IMR-90 (cell line): ENCODE measurements around the gene SMIM36. TPM values are rescaled to one million over a fixed set of nuclear protein-coding genes. Genes with fewer than 3 reads are reported as not detected.
"Not testable (repeated sequence)": the region's sequence is repeated elsewhere in the genome, so short reads cannot be mapped to it uniquely, and the experiment has no call there.

ENCODE experiments used
- ATAC-seq: fragments of 200-7000 bp; cut with Tn5 transposase; 2 replicates; pipeline ENCODE4 v1.9.1; 2020; ENCODE audit warnings: low read depth, mild to moderate bottlenecking, moderate library complexity
- BruUV-seq: library from RNA; stranded (reverse); fragments of 400-500 nt; replicated peaks from 2 replicates; lab custom pipeline; 2021; lab: Mats Ljungman, UMichigan
- CTCF ChIA-PET: fragments of 300-600 bp; formaldehyde crosslinking; extraction: SDS; loops from one replicate; lab custom pipeline; 2021; ENCODE audit warnings: antibody characterized with exemption; lab: Yijun Ruan, JAX
- POLR2A ChIA-PET: fragments of 300-600 bp; sonication (Branson Sonifier 250); formaldehyde crosslinking; loops from one replicate; lab custom pipeline; 2022; ENCODE audit warnings: antibody characterized with exemption; ENCODE audit not compliant: unreplicated experiment; lab: Charles Lee
- DNase-seq: peaks from one replicate; pipeline ENCODE4 v3.0.0; 2013
- H2AFZ ChIP-seq: replicated peaks from 2 replicates; pipeline ENCODE3; 2013; ENCODE audit warnings: low read length, mild to moderate bottlenecking; ENCODE audit not compliant: poor library complexity
- H2AK5ac ChIP-seq: 2 replicates; pipeline ENCODE4 v1.6.1; 2013; ENCODE audit warnings: low read depth, low read length, inconsistent platforms
- H2AK9ac ChIP-seq: replicated peaks from 2 replicates; pipeline ENCODE3; 2013; ENCODE audit warnings: mild to moderate bottlenecking, low read depth, low read length, moderate library complexity; ENCODE audit not compliant: poor library complexity
- H2BK120ac ChIP-seq: 2 replicates; pipeline ENCODE4 v1.6.1; 2013; ENCODE audit warnings: low read depth, low read length, inconsistent platforms
- H2BK15ac ChIP-seq: 3 replicates; pipeline ENCODE4 v1.6.1; 2013; ENCODE audit warnings: low read depth, low read length, inconsistent platforms
- H2BK20ac ChIP-seq: 2 replicates; pipeline ENCODE4 v1.6.1; 2013; ENCODE audit warnings: low read depth, mild to moderate bottlenecking, inconsistent platforms, low read length, moderate library complexity
- H2BK5ac ChIP-seq: 2 replicates; pipeline ENCODE4 v1.6.1; 2013; ENCODE audit warnings: mild to moderate bottlenecking, low read depth, low read length, inconsistent platforms; ENCODE audit not compliant: poor library complexity, severe bottlenecking
- H3K14ac ChIP-seq: replicated peaks from 2 replicates; pipeline ENCODE4 v1.6.1; 2013; ENCODE audit warnings: low read depth, low read length, inconsistent platforms
- H3K18ac ChIP-seq: 2 replicates; pipeline ENCODE4 v1.6.1; 2013; ENCODE audit warnings: low read depth, low read length, control low read depth
- H3K23ac ChIP-seq: 2 replicates; pipeline ENCODE4 v1.6.1; 2013; ENCODE audit warnings: low read depth, low read length, inconsistent platforms
- H3K27ac ChIP-seq: 2 replicates; pipeline ENCODE4 v1.5.1; 2013; ENCODE audit warnings: mild to moderate bottlenecking, control low read depth, low read length; ENCODE audit not compliant: insufficient read depth
- H3K27me3 ChIP-seq: 2 replicates; pipeline ENCODE4 v1.6.1; 2013; ENCODE audit warnings: low read length; ENCODE audit not compliant: control insufficient read depth, insufficient read depth
- H3K36me3 ChIP-seq: 2 replicates; pipeline ENCODE4 v1.6.1; 2013; ENCODE audit warnings: low read length, mixed read lengths; ENCODE audit not compliant: control insufficient read depth, insufficient read depth
- H3K4ac ChIP-seq: 2 replicates; pipeline ENCODE4 v1.6.1; 2013; ENCODE audit warnings: low read depth, low read length, inconsistent platforms
- H3K4me1 ChIP-seq: 2 replicates; pipeline ENCODE4 v1.6.1; 2013; ENCODE audit warnings: low read length, mixed read lengths; ENCODE audit not compliant: control insufficient read depth, insufficient read depth
- H3K4me2 ChIP-seq: 2 replicates; pipeline ENCODE4 v1.6.1; 2013; ENCODE audit warnings: low read depth, mild to moderate bottlenecking, control low read depth, low read length, moderate library complexity
- H3K4me3 ChIP-seq: 2 replicates; pipeline ENCODE4 v1.5.1; 2013; ENCODE audit warnings: low read depth, mild to moderate bottlenecking, control low read depth, low read length, moderate library complexity; ENCODE audit not compliant: insufficient read depth
- H3K56ac ChIP-seq: 2 replicates; pipeline ENCODE4 v1.6.1; 2013; ENCODE audit warnings: low read length, inconsistent platforms; ENCODE audit not compliant: insufficient read depth; ENCODE audit errors: extremely low read depth
- H3K79me1 ChIP-seq, 2 experiments: 2 replicates each; pipeline ENCODE4 v1.6.1; 2013; ENCODE audit warnings: low read length in 2 of 2, inconsistent platforms in 1 of 2, low read depth in 1 of 2
- H3K9ac ChIP-seq: 2 replicates; pipeline ENCODE4 v1.6.1; 2013; ENCODE audit warnings: low read depth, low read length, control low read depth
- H3K9me1 ChIP-seq: 2 replicates; pipeline ENCODE4 v1.6.1; 2013; ENCODE audit warnings: low read length, inconsistent platforms; ENCODE audit not compliant: insufficient read depth
- H3K9me3 ChIP-seq: 2 replicates; pipeline ENCODE4 v1.6.1; 2013; ENCODE audit warnings: low read length; ENCODE audit not compliant: control insufficient read depth, insufficient read depth
- H4K20me1 ChIP-seq: 2 replicates; pipeline ENCODE4 v1.6.1; 2013; ENCODE audit warnings: low read length, inconsistent platforms; ENCODE audit not compliant: insufficient read depth
- H4K5ac ChIP-seq: 2 replicates; pipeline ENCODE4 v1.6.1; 2013; ENCODE audit warnings: mild to moderate bottlenecking, low read depth, low read length, control low read depth
- H4K8ac ChIP-seq, 2 experiments: 2 replicates each; pipeline ENCODE4 v1.6.1; 2013; ENCODE audit warnings: low read depth in 2 of 2, low read length in 2 of 2, control low read depth in 1 of 2, inconsistent platforms in 1 of 2
- H4K91ac ChIP-seq: 2 replicates; pipeline ENCODE4 v1.6.1; 2013; ENCODE audit warnings: low read depth, low read length, inconsistent platforms; ENCODE audit not compliant: insufficient read depth
- WGBS, 2 experiments: methylation state at CpG; one replicate each; pipeline versions ENCODE4 v1.1.5 to v1.1.7; 2013; ENCODE audit warnings: missing lambda C conversion rate in 2 of 2; ENCODE audit not compliant: insufficient read length in 1 of 2; ENCODE audit errors: extremely low coverage in 2 of 2; 5-methylcytosine and 5-hydroxymethylcytosine counted together
- dilution Hi-C: fragments of 300-500 bp; cut with HindIII; formaldehyde crosslinking; loops from one replicate; pipeline ENCODE4 v1.14.3; 2018; ENCODE audit warnings: low sequenced_read_pairs; ENCODE audit not compliant: unreplicated experiment
- in situ Hi-C: fragments of 300-500 bp; cut with MboI; formaldehyde crosslinking; loops from 3 replicates; pipeline ENCODE4 v1.14.3; 2019; ENCODE audit warnings: low sequenced_read_pairs, inconsistent platforms, mixed read lengths
- intact Hi-C: fragments of 100-400 bp; cut with micrococcal nuclease; formaldehyde crosslinking; loops from 2 replicates; pipeline ENCODE4 v1.10.0; 2022
- polyA plus RNA-seq, 3 experiments: library from polyadenylated mRNA; depleted of rRNA; stranded (reverse); fragments of >200 nt; gene quantifications; 2 replicates each; pipeline ENCODE4 v1.2.3, GENCODE V29; 2012; ENCODE audit warnings: low replicate concordance in 1 of 3
- total RNA-seq: library from RNA; depleted of rRNA; stranded (reverse); fragments of >200 nt; gene quantifications from 2 replicates; pipeline ENCODE4 v1.2.3, GENCODE V29; 2012

The SMIM36 gene
- total and polyA plus RNA-seq, 2 of the 4 experiments (the other 2 are of a cell fraction): not detected

- H2BK120ac ChIP-seq, H3K4me1 ChIP-seq, dilution Hi-C loops, H3K4ac ChIP-seq, BruUV-seq, H4K20me1 ChIP-seq, H3K56ac ChIP-seq, H2BK15ac ChIP-seq, H3K27ac ChIP-seq, H2AK9ac ChIP-seq, H3K9me1 ChIP-seq, H2BK20ac ChIP-seq, POLR2A ChIA-PET, H3K23ac ChIP-seq, H3K14ac ChIP-seq, H4K91ac ChIP-seq, H3K79me1 ChIP-seq, H3K4me3 ChIP-seq, H3K4me2 ChIP-seq, H3K27me3 ChIP-seq, H2AFZ ChIP-seq, H4K5ac ChIP-seq, H3K9ac ChIP-seq, intact Hi-C loops, in situ Hi-C loops, H3K9me3 ChIP-seq, DNase-seq, ATAC-seq, H3K36me3 ChIP-seq, H3K18ac ChIP-seq, H2BK5ac ChIP-seq, H2AK5ac ChIP-seq, H4K8ac ChIP-seq: not testable (repeated sequence)
- CTCF ChIA-PET: interaction anchor here (0.6 kb wide), 1 partner anchor 219 kb away, joined by 3 read pairs; no protein-coding TSS in a partner anchor
- no CpG with 5 or more reads among the region's 7 CpGs for WGBS, 2 experiments
These were observed 3.6 kb downstream of the SMIM36 start for GRCh38 chr17:55507669-55508068.

GRCh38 chr17:55501626-55502025 is 9.6 kb downstream of the SMIM36 start:
- dilution Hi-C loops, H4K91ac ChIP-seq, H3K23ac ChIP-seq, H3K27me3 ChIP-seq, H4K5ac ChIP-seq, H3K9me3 ChIP-seq, BruUV-seq, H3K18ac ChIP-seq, DNase-seq, H4K8ac ChIP-seq, H2AK9ac ChIP-seq, H3K4me3 ChIP-seq, H3K4me2 ChIP-seq, ATAC-seq, H2AK5ac ChIP-seq, H3K27ac ChIP-seq, H3K9me1 ChIP-seq, H2BK5ac ChIP-seq, intact Hi-C loops, H2BK20ac ChIP-seq, H2AFZ ChIP-seq, H3K4me1 ChIP-seq, H4K20me1 ChIP-seq, H3K14ac ChIP-seq, CTCF ChIA-PET, H3K36me3 ChIP-seq, in situ Hi-C loops, H2BK15ac ChIP-seq, H2BK120ac ChIP-seq, H3K4ac ChIP-seq, H3K79me1 ChIP-seq, POLR2A ChIA-PET, H3K56ac ChIP-seq, H3K9ac ChIP-seq: not testable (repeated sequence)
- WGBS, 2 experiments: no CpG with 5 or more reads among the region's 23 CpGs
